Keratinocyte (primary cell): Measurements from ENCODE around the gene RRP1.

Source experiments
- EZH2 ChIP-seq: IDR thresholded peaks from one replicate; pipeline ENCODE4 v1.6.1; 2012; ENCODE audit warnings: inconsistent platforms, mild to moderate bottlenecking, low read length, moderate library complexity
- TF ChIP-seq, protein P1 (sequence below), 3 experiments: IDR thresholded peaks in 1 of 3; conservative IDR thresholded peaks in 1 of 3; optimal IDR thresholded peaks in 1 of 3; 2 replicates in 2 of 3; 3 replicates in 1 of 3; pipeline versions ENCODE3 to v1.5.1; 2011; ENCODE audit warnings: low read length in 3 of 3, mild to moderate bottlenecking in 3 of 3, moderate library complexity in 2 of 3, control low read depth in 1 of 3, inconsistent platforms in 1 of 3; ENCODE audit not compliant: insufficient read depth in 2 of 3; ENCODE audit errors: extremely low read depth in 1 of 3

DNA sequence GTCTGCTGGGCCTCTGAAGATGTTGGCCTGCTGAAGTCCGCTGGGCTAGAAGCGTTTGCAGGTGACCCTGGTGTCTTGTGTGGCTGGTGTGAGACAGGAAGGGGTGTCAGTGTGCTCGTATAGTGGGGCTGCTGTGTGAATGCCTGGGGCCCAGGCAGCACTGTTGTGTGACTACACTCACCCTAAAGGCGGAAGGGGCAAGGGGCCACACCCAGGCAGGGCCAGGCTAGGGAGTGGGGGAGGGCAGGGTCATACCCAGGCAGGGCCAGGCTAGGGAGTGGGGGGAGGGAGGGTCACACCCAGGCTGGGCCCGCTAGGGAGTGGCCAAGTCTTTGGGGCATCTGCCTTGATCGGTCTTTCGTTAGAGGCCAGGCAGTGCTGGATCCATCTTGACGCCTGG lies 45.4 kb upstream of the RRP1 start:
- TF ChIP-seq, protein P1, sequence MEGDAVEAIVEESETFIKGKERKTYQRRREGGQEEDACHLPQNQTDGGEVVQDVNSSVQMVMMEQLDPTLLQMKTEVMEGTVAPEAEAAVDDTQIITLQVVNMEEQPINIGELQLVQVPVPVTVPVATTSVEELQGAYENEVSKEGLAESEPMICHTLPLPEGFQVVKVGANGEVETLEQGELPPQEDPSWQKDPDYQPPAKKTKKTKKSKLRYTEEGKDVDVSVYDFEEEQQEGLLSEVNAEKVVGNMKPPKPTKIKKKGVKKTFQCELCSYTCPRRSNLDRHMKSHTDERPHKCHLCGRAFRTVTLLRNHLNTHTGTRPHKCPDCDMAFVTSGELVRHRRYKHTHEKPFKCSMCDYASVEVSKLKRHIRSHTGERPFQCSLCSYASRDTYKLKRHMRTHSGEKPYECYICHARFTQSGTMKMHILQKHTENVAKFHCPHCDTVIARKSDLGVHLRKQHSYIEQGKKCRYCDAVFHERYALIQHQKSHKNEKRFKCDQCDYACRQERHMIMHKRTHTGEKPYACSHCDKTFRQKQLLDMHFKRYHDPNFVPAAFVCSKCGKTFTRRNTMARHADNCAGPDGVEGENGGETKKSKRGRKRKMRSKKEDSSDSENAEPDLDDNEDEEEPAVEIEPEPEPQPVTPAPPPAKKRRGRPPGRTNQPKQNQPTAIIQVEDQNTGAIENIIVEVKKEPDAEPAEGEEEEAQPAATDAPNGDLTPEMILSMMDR (optimal IDR thresholded peaks at IDR 0.05 in 1 of 3, IDR thresholded peaks at IDR 0.05 in 1 of 3, conservative IDR thresholded peaks at IDR 0.05 in 1 of 3; ENCODE audit: extremely low read depth in 1 of 3, insufficient read depth in 2 of 3, low read length in 3 of 3), result no peak
- TF ChIP-seq EZH2, result no peak
